Measurements from ENCODE around the gene PRRG2. TPM values are rescaled to one million over a fixed set of nuclear protein-coding genes. Genes with fewer than 3 reads are reported as not detected.

The PRRG2 gene
- total RNA-seq, result 0.70 TPM
- long read RNA-seq, result 0 reads

GRCh38 chr19:49581007-49581508 is at the start of gene PRRG2:
Gene PRRG2 (plus strand): TSS chr19:49581316. CDS start chr19:49583220, 1,904 bp downstream.
- DNase-seq (no peak), ATAC-seq (ENCODE audit: poor library complexity) (peak; percentile 3)
- intact Hi-C loops (cut with DNase I), result no loop called here

GRCh38 chr19:49533551-49534488 is 47.3 kb upstream of the PRRG2 start:
- DNase-seq (peak; percentile 88), ATAC-seq (ENCODE audit: poor library complexity) (peak; percentile 96)
- intact Hi-C loops (cut with DNase I), result no loop called here

GRCh38 chr19:49534632-49535385 is 46.3 kb upstream of the PRRG2 start:
- intact Hi-C loops (cut with DNase I), result no loop called here
- DNase-seq (no peak), ATAC-seq (ENCODE audit: poor library complexity) (no peak)

- no peak for ATAC-seq (ENCODE audit: poor library complexity)
- DNase-seq, result no peak
- intact Hi-C loops (cut with DNase I), result no loop called here
Measured at GRCh38 chr19:49536921-49537462, 44.1 kb upstream of the PRRG2 start.

- intact Hi-C loops (cut with DNase I), result no loop called here
- no peak for ATAC-seq (ENCODE audit: poor library complexity)
- no peak for DNase-seq
Measured at GRCh38 chr19:49538643-49539042, 42.5 kb upstream of the PRRG2 start.

- no peak for ATAC-seq (ENCODE audit: poor library complexity)
- intact Hi-C loops (cut with DNase I), result no loop called here
- DNase-seq, result no peak
Measured at GRCh38 chr19:49539192-49539952, 41.7 kb upstream of the PRRG2 start.

GRCh38 chr19:49541914-49542313 is 39.2 kb upstream of the PRRG2 start:
- DNase-seq (no peak), ATAC-seq (ENCODE audit: poor library complexity) (no peak)
- intact Hi-C loops (cut with DNase I), result loop anchor here (10.0 kb wide), 1 partner anchor 147 kb away; no protein-coding TSS in a partner anchor

GRCh38 chr19:49542446-49542845 is 38.7 kb upstream of the PRRG2 start:
- DNase-seq (no peak), ATAC-seq (ENCODE audit: poor library complexity) (no peak)
- intact Hi-C loops (cut with DNase I), result loop anchor here (10.0 kb wide), 1 partner anchor 148 kb away; no protein-coding TSS in a partner anchor

- ATAC-seq (ENCODE audit: poor library complexity) (no peak), DNase-seq (no peak)
- intact Hi-C loops (cut with DNase I), result loop anchor here (10.0 kb wide), 1 partner anchor 148 kb away; no protein-coding TSS in a partner anchor
Measured at GRCh38 chr19:49543032-49543431, 38.1 kb upstream of the PRRG2 start.

GRCh38 chr19:49544154-49544553 is 37.0 kb upstream of the PRRG2 start:
- ATAC-seq (ENCODE audit: poor library complexity) (no peak), DNase-seq (no peak)
- intact Hi-C loops (cut with DNase I), result loop anchor here (10.0 kb wide), 1 partner anchor 149 kb away; no protein-coding TSS in a partner anchor

GRCh38 chr19:49546825-49547565 is 34.1 kb upstream of the PRRG2 start:
- ATAC-seq (ENCODE audit: poor library complexity) (peak; percentile 92), DNase-seq (peak; percentile 53)
- intact Hi-C loops (cut with DNase I), result loop anchor here (2.0 to 10.0 kb wide), 2 partner anchors 40 to 152 kb away; no protein-coding TSS in a partner anchor

GRCh38 chr19:49549045-49549444 is 32.1 kb upstream of the PRRG2 start:
- no peak for ATAC-seq (ENCODE audit: poor library complexity)
- intact Hi-C loops (cut with DNase I), result loop anchor here (10.0 kb wide), 1 partner anchor 154 kb away; no protein-coding TSS in a partner anchor

GRCh38 chr19:49551531-49551930 is 29.6 kb upstream of the PRRG2 start:
- DNase-seq (no peak), ATAC-seq (ENCODE audit: poor library complexity) (no peak)
- intact Hi-C loops (cut with DNase I), result no loop called here

More at GRCh38 chr19:49549045-49549444, 32.1 kb upstream of the PRRG2 start:
- no peak for DNase-seq

- no peak for DNase-seq
- intact Hi-C loops (cut with DNase I), result no loop called here
- ATAC-seq (ENCODE audit: poor library complexity), result peak; percentile 5
Measured at GRCh38 chr19:49552749-49553148, 28.4 kb upstream of the PRRG2 start.

GRCh38 chr19:49553451-49554271 is 27.5 kb upstream of the PRRG2 start:
- DNase-seq (no peak), ATAC-seq (ENCODE audit: poor library complexity) (no peak)
- intact Hi-C loops (cut with DNase I), result no loop called here

GRCh38 chr19:49554701-49555181 is 26.4 kb upstream of the PRRG2 start:
- intact Hi-C loops (cut with DNase I), result no loop called here
- peak; percentile 55 for DNase-seq
- peak; percentile 17 for ATAC-seq (ENCODE audit: poor library complexity)
